Cardiac fibroblast (primary cell): ENCODE results near the gene SLC39A1.

ENCODE experiments used
- DNase-seq, 2 donors: peaks; one replicate each; pipeline versions ENCODE4 v3.0.0 to v3.0.0-alpha.2; 2010; ENCODE audit warnings: low read depth in 2 of 2
- H3K4me3 ChIP-seq, 2 donors: replicated peaks in 1 of 2; 1 replicate in 1 of 2; 2 replicates in 1 of 2; pipeline ENCODE4 v1.5.1; 2011; ENCODE audit warnings: low read depth in 2 of 2, low read length in 2 of 2, mild to moderate bottlenecking in 2 of 2, moderate library complexity in 1 of 2
- CTCF ChIP-seq: IDR thresholded peaks from one replicate; pipeline ENCODE4 v1.5.1; 2011; ENCODE audit warnings: low read depth, mild to moderate bottlenecking, low read length, inconsistent platforms

SLC39A1 gene

GRCh38 chr1:153944005-153944826 lies 19.1 kb downstream of the SLC39A1 start:
- no peak for TF ChIP-seq CTCF
- peak in 1 of 2 donors; percentile 18 for DNase-seq
- no peak overlapping the region for H3K4me3 ChIP-seq

- no peak overlapping the region for H3K4me3 ChIP-seq
- DNase-seq: no peak
- no peak for TF ChIP-seq CTCF
These were observed 20.4 kb downstream of the SLC39A1 start for GRCh38 chr1:153942766-153943549.

DNA sequence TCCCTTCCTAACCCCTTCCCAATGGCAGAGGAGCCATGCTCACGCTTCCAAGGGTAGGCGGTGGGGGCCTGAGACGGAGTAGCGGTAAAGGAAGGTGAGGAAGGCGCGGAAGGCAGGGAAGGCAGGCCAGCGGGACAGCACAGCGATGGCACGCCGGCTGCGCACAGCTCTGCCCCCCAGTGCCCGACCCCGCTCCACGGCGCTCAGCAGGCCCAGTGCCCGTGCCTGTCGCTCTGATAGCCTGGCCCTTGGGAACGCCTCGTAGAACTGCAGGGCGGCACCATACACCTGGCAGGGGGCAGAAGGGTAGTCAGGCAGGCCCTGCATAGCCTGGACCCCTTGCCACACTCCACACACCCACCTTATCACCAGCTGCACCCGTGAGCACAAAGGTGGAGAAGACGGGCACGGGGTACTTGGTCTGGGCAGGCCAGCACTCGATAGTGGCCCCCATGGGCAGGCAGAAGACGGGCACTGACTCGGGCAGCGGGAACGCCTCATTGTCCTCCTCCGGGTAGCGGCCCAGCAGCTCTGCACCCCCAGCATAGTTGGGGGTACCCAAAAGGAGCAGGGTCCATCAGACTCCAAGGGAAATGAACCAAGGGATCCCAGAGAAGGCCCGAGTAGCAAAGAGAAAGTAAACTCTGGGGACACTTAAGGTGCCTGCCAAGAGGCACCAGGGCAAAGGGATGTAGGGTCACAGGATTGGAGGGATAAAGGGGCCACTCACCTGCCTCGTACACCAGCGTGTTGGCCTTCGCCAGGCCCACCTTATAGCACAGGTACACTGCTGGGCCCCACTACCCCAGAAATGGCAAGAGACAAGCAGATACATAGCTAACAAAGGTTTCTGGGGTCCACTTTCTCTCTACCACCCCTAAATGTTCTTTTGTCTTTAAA lies 21.3 kb downstream of the SLC39A1 start:
- DNase-seq: no peak
- TF ChIP-seq CTCF: no peak
- H3K4me3 ChIP-seq: no peak overlapping the region

DNA sequence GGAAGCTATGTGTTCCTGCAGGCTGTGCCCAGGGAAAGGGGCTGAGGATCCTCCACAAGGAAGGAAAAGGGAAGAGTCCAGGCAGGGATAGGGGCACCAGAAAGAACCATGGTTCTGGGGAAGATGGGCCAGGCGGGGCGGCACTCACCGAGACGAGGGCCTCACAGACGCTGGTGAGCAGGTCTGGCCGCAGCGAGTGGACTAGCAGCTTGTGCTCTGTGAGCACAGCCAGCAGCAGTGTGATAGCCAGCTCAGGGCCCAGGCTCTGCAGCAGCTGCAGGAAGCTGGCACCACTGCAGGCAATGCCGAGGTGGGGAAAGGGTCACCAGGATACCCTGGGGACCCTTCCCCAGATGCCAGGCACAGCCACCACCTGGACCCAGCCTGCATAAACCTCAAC lies 22.6 kb downstream of the SLC39A1 start:
- no peak overlapping the region for H3K4me3 ChIP-seq
- no peak for TF ChIP-seq CTCF
- no peak for DNase-seq

DNA sequence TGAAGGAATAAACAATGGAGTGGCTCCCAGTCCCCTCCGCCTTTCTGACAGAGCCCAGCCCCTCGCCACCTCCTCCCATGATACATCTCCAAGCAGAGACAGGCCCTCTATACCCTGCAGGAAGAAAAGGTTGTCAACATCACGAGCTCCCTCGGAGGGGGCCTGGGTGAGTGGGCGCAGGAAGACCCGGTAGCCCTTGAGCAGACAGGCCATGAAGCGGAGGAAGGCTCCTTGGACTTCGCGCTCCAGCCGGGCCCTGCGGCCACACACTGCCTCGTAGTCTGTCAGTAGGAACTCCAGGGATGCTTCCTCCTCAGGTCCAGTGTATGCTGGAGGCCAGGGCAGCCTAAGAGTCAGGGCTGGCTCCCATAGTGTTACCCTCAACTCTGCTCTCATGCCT lies 23.9 kb downstream of the SLC39A1 start:
- H3K4me3 ChIP-seq: no peak overlapping the region
- no peak for TF ChIP-seq CTCF

GRCh38 chr1:153938996-153939395 lies 24.3 kb downstream of the SLC39A1 start:
- TF ChIP-seq CTCF: no peak
- H3K4me3 ChIP-seq: no peak overlapping the region
- no peak for DNase-seq

More for the DNA sequence above, 23.9 kb downstream of the SLC39A1 start:
- DNase-seq: no peak
